VCaP (cell line): ENCODE data around the gene ZNF816.

Source experiments
- H3K27ac ChIP-seq: fragments of 450-650 bp; 2 replicates; pipeline ENCODE4 v1.5.1; 2017
- CTCF ChIP-seq: fragments of 450-650 bp; conservative IDR thresholded peaks from 2 replicates; pipeline ENCODE4 v1.5.1; 2017; ENCODE audit warnings: mild to moderate bottlenecking, moderate library complexity

The ZNF816 gene

GRCh38 chr19:52901842-52902241 is 60.8 kb downstream of the ZNF816 start:
- TF ChIP-seq CTCF: no peak
- no peak overlapping the region for H3K27ac ChIP-seq
